Gastrocnemius medialis (tissue), 4 donors: ENCODE measurements around the gene NACA2. TPM values are rescaled to one million over a fixed set of nuclear protein-coding genes. Genes with fewer than 3 reads are reported as not detected.
A peak's percentile ranks its signal among the peaks of the same experiment; 100 is the strongest.

ENCODE experiments used
- ATAC-seq, 2 donors: fragments of 150-250 bp; one replicate each; pipeline ENCODE4 v1.9.1; 2016
- DNase-seq, 2 donors: peaks; one replicate each; pipeline ENCODE4 v3.0.0-alpha.2; 2019
- H3K27ac ChIP-seq, 4 donors: fragments of 200-600 bp; sonication (generic); 1 replicate in 1 of 4; 2 replicates in 3 of 4; pipeline ENCODE4 v1.5.1; 2016 to 2018; ENCODE audit warnings: mild to moderate bottlenecking in 2 of 4, moderate library complexity in 1 of 4
- H3K27me3 ChIP-seq, 3 donors: fragments of 200-600 bp; sonication (generic) in 2 of 3; 1 replicate in 1 of 3; 2 replicates in 2 of 3; pipeline versions ENCODE4 v1.5.1 to v1.6.0; 2016 to 2019; ENCODE audit warnings: mild to moderate bottlenecking in 1 of 3, moderate library complexity in 1 of 3
- H3K36me3 ChIP-seq, 2 donors: fragments of 200-600 bp; sonication (generic) in 1 of 2; one replicate each; pipeline ENCODE4 v1.5.1; 2017 to 2018
- H3K4me1 ChIP-seq, 2 donors: fragments of 200-600 bp; sonication (generic) in 1 of 2; one replicate each; pipeline ENCODE4 v1.5.1; 2016 to 2017; ENCODE audit warnings: mild to moderate bottlenecking in 2 of 2
- H3K4me3 ChIP-seq, 4 donors: fragments of 200-600 bp; sonication (generic) in 3 of 4; 1 replicate in 1 of 4; 2 replicates in 3 of 4; pipeline ENCODE4 v1.5.1; 2016 to 2019; ENCODE audit warnings: mild to moderate bottlenecking in 2 of 4
- H3K9me3 ChIP-seq, 3 donors: fragments of 200-600 bp; sonication (generic) in 2 of 3; 1 replicate in 1 of 3; 2 replicates in 2 of 3; pipeline ENCODE4 v1.5.1; 2016 to 2019
- CTCF ChIP-seq, 5 experiments: fragments of 450-650 bp in 3 of 5; fragments of 200-600 bp in 2 of 5; sonication (generic) in 2 of 5; IDR thresholded peaks in 4 of 5; conservative IDR thresholded peaks in 1 of 5; 1 replicate in 4 of 5; 2 replicates in 1 of 5; pipeline ENCODE4 v1.5.1; 2016 to 2019; ENCODE audit warnings: antibody characterized with exemption in 5 of 5, mild to moderate bottlenecking in 3 of 5, moderate library complexity in 3 of 5
- POLR2A ChIP-seq, 2 donors: fragments of 450-650 bp; IDR thresholded peaks; one replicate each; pipeline ENCODE4 v1.6.1; 2017; ENCODE audit warnings: antibody characterized with exemption in 2 of 2, mild to moderate bottlenecking in 2 of 2, moderate library complexity in 2 of 2
- in situ Hi-C, 4 donors: fragments of 200-750 bp; cut with MboI; loops; one replicate each; pipeline versions ENCODE4 v1.15.0 to v1.8.0; 2017; ENCODE audit warnings: low sequenced_read_pairs in 4 of 4
- intact Hi-C: fragments of 100-400 bp; cut with DNase I; formaldehyde crosslinking; loops from one replicate; pipeline ENCODE4 v1.15.1; 2023; ENCODE audit warnings: low total_unique reads
- total RNA-seq, 4 donors: library from RNA; depleted of rRNA; stranded (reverse); fragments of >200 nt; gene quantifications; one replicate each; pipeline versions ENCODE4 v1.1.0 to v1.2.3, GENCODE V29; 2016

Gene NACA2
- not detected for total RNA-seq

GRCh38 chr17:61591018-61591417 is at the start of gene NACA2:
Gene NACA2 (minus strand): TSS chr17:61591219. CDS start chr17:61591180, 39 bp downstream.
- H3K36me3 ChIP-seq: no peaks in the 10 kb centered on the region
- no peak for TF ChIP-seq POLR2A (IDR thresholded peaks at IDR 0.05)
- no peak for TF ChIP-seq CTCF (IDR thresholded peaks at IDR 0.05 in 4 of 5, conservative IDR thresholded peaks at IDR 0.05 in 1 of 5)
- no peaks in the 10 kb centered on the region for H3K9me3 ChIP-seq
- no peaks in the 10 kb centered on the region for H3K4me1 ChIP-seq
- in situ Hi-C loops: no loop called here
- intact Hi-C loops: no loop called here
- ATAC-seq (no peak), DNase-seq (no peak)
- no peak within 1 kb of the TSS for H3K27ac ChIP-seq
- peaks cover 8 to 10% (median 8%) of the 10 kb centered on the region in 3 donors for H3K27me3 ChIP-seq
- no peak within 1 kb of the TSS for H3K4me3 ChIP-seq

GRCh38 chr17:61639818-61640217 is 48.8 kb upstream of the NACA2 start:
- H3K27ac ChIP-seq: no peak overlapping the region
- in situ Hi-C loops: loop anchor here in 1 of 4 donors (10.0 kb wide), 1 partner anchor 205 kb away; no protein-coding TSS in a partner anchor
- ATAC-seq: no peak
- TF ChIP-seq CTCF (IDR thresholded peaks at IDR 0.05 in 4 of 5, conservative IDR thresholded peaks at IDR 0.05 in 1 of 5): no peak
- no peak for TF ChIP-seq POLR2A (IDR thresholded peaks at IDR 0.05)
- no peaks in the 10 kb centered on the region for H3K4me1 ChIP-seq
- H3K4me3 ChIP-seq: no peak overlapping the region
- H3K36me3 ChIP-seq: no peaks in the 10 kb centered on the region
- H3K9me3 ChIP-seq: peaks cover 0 to 3% (median 0%) of the 10 kb centered on the region in 3 donors
- intact Hi-C loops: no loop called here
- no peak for DNase-seq
- no peaks in the 10 kb centered on the region for H3K27me3 ChIP-seq

- ATAC-seq (no peak), DNase-seq (no peak)
- Histone ChIP-seq H3K27me3 (no peaks in the 10 kb centered on the region), H3K36me3 (no peaks in the 10 kb centered on the region), H3K4me1 (no peaks in the 10 kb centered on the region), H3K9me3 (peaks cover 0 to 5% (median 0%) of the 10 kb centered on the region in 3 donors), H3K27ac (no peak overlapping the region), H3K4me3 (no peak overlapping the region)
- TF ChIP-seq POLR2A (IDR thresholded peaks at IDR 0.05) (no peak), CTCF (IDR thresholded peaks at IDR 0.05 in 4 of 5, conservative IDR thresholded peaks at IDR 0.05 in 1 of 5) (no peak)
- intact Hi-C loops: no loop called here
- in situ Hi-C loops: loop anchor here in 1 of 4 donors (10.0 kb wide), 1 partner anchor 207 kb away; no protein-coding TSS in a partner anchor
Observed at GRCh38 chr17:61638087-61638486, 47.1 kb upstream of the NACA2 start.

- intact Hi-C loops: no loop called here
- DNase-seq (no peak), ATAC-seq (no peak)
- TF ChIP-seq CTCF (IDR thresholded peaks at IDR 0.05 in 4 of 5, conservative IDR thresholded peaks at IDR 0.05 in 1 of 5) (peak in 1 of 5 experiments; percentile 16), POLR2A (IDR thresholded peaks at IDR 0.05) (no peak)
- H3K9me3 ChIP-seq: peaks cover 0 to 5% (median 0%) of the 10 kb centered on the region in 3 donors
- no peaks in the 10 kb centered on the region for H3K36me3 ChIP-seq
- in situ Hi-C loops: loop anchor here in 1 of 4 donors (10.0 kb wide), 1 partner anchor 209 kb away; no protein-coding TSS in a partner anchor
- H3K27me3 ChIP-seq: no peaks in the 10 kb centered on the region
- no peak overlapping the region for H3K27ac ChIP-seq
- no peaks in the 10 kb centered on the region for H3K4me1 ChIP-seq
- no peak overlapping the region for H3K4me3 ChIP-seq
Observed at GRCh38 chr17:61635913-61636432, 45.0 kb upstream of the NACA2 start.
